H9 (cell line): ENCODE data around the gene SP5. TPM values are rescaled to one million over a fixed set of nuclear protein-coding genes. Genes with fewer than 3 reads are reported as not detected.
A peak's percentile ranks its signal among the peaks of the same experiment; 100 is the strongest.

ENCODE experiments used
- DNase-seq: peaks from one replicate; pipeline ENCODE4 v3.0.0-alpha.2; 2017
- H2AFZ ChIP-seq: one replicate; pipeline ENCODE4 v1.6.1; 2013; ENCODE audit warnings: mild to moderate bottlenecking, low read length, control low read depth, moderate library complexity
- H2AK5ac ChIP-seq: 2 replicates; pipeline ENCODE4 v1.6.1; 2013; ENCODE audit warnings: low read length, control low read depth, mixed read lengths; ENCODE audit not compliant: insufficient read length
- H2BK120ac ChIP-seq: one replicate; pipeline ENCODE4 v1.6.1; 2013; ENCODE audit warnings: low read depth, mild to moderate bottlenecking, low read length, control low read depth, inconsistent platforms; ENCODE audit not compliant: poor library complexity, severe bottlenecking
- H2BK12ac ChIP-seq: 2 replicates; pipeline ENCODE4 v1.6.1; 2013; ENCODE audit warnings: low read length, control low read depth, mixed read lengths, low read depth; ENCODE audit not compliant: insufficient read length
- H2BK15ac ChIP-seq: 2 replicates; pipeline ENCODE4 v1.6.1; 2013; ENCODE audit warnings: low read depth, low read length, control low read depth
- H2BK20ac ChIP-seq: one replicate; pipeline ENCODE4 v1.6.1; 2013; ENCODE audit warnings: low read depth, mild to moderate bottlenecking, low read length, control low read depth, inconsistent platforms; ENCODE audit not compliant: poor library complexity, severe bottlenecking
- H2BK5ac ChIP-seq: 2 replicates; pipeline ENCODE4 v1.6.1; 2013; ENCODE audit warnings: low read length, control low read depth, mixed read lengths; ENCODE audit not compliant: insufficient read length
- H3K14ac ChIP-seq: 2 replicates; pipeline ENCODE4 v1.6.1; 2013; ENCODE audit warnings: low read length, control low read depth; ENCODE audit not compliant: insufficient read depth
- H3K18ac ChIP-seq: 2 replicates; pipeline ENCODE4 v1.6.1; 2013; ENCODE audit warnings: low read depth, mild to moderate bottlenecking, mixed read lengths, low read length, control low read depth; ENCODE audit not compliant: insufficient read length
- H3K23ac ChIP-seq: 2 replicates; pipeline ENCODE4 v1.6.1; 2013; ENCODE audit warnings: low read length, control low read depth, mixed read lengths, low read depth; ENCODE audit not compliant: insufficient read length
- H3K23me2 ChIP-seq: 2 replicates; pipeline ENCODE4 v1.6.1; 2013; ENCODE audit warnings: low read depth, mild to moderate bottlenecking, mixed read lengths, low read length, control low read depth; ENCODE audit not compliant: insufficient read length, poor library complexity, severe bottlenecking
- H3K27ac ChIP-seq: 2 replicates; pipeline ENCODE4 v1.5.1; 2013; ENCODE audit warnings: low read length, control low read depth, mixed read lengths, low read depth; ENCODE audit not compliant: insufficient read length
- H3K27me3 ChIP-seq: 2 replicates; pipeline ENCODE4 v1.6.1; 2013; ENCODE audit warnings: low read length, control low read depth, inconsistent platforms; ENCODE audit not compliant: insufficient read depth
- H3K4ac ChIP-seq: 2 replicates; pipeline ENCODE4 v1.6.1; 2013; ENCODE audit warnings: low read depth, mild to moderate bottlenecking, control low read depth, inconsistent platforms, low read length, moderate library complexity
- H3K4me1 ChIP-seq: 2 replicates; pipeline ENCODE4 v1.6.1; 2013; ENCODE audit warnings: low read length, control low read depth, inconsistent platforms; ENCODE audit not compliant: insufficient read depth
- H3K4me2 ChIP-seq: 2 replicates; pipeline ENCODE4 v1.6.1; 2013; ENCODE audit warnings: low read length, control low read depth, mixed read lengths; ENCODE audit not compliant: insufficient read length, insufficient read depth
- H3K56ac ChIP-seq: 2 replicates; pipeline ENCODE4 v1.6.1; 2013; ENCODE audit warnings: low read depth, mild to moderate bottlenecking, mixed read lengths, low read length, control low read depth; ENCODE audit not compliant: insufficient read length
- H3K79me1 ChIP-seq: 2 replicates; pipeline ENCODE4 v1.6.1; 2013; ENCODE audit warnings: low read depth, mild to moderate bottlenecking, moderate library complexity, low read length, control low read depth, inconsistent platforms; ENCODE audit not compliant: insufficient read depth, poor library complexity, severe bottlenecking
- H3K79me2 ChIP-seq: 2 replicates; pipeline ENCODE4 v1.6.1; 2013; ENCODE audit warnings: low read length, control low read depth, inconsistent platforms; ENCODE audit not compliant: insufficient read depth
- H3K9ac ChIP-seq: 2 replicates; pipeline ENCODE4 v1.6.1; 2013; ENCODE audit warnings: low read length, control low read depth, mixed read lengths; ENCODE audit not compliant: insufficient read length; ENCODE audit errors: extremely low read depth
- H3K9me3 ChIP-seq: one replicate; pipeline ENCODE4 v1.6.1; 2013; ENCODE audit warnings: low read depth, low read length, inconsistent platforms; ENCODE audit not compliant: control insufficient read depth
- H3T11ph ChIP-seq: one replicate; pipeline ENCODE4 v1.6.1; 2013; ENCODE audit warnings: mild to moderate bottlenecking, low read length, control low read depth, inconsistent platforms
- H4K20me1 ChIP-seq: one replicate; pipeline ENCODE4 v1.6.1; 2013; ENCODE audit not compliant: control insufficient read depth, insufficient read length, insufficient read depth
- H4K5ac ChIP-seq: 2 replicates; pipeline ENCODE4 v1.6.1; 2013; ENCODE audit warnings: low read depth, mild to moderate bottlenecking, mixed read lengths, low read length, control low read depth; ENCODE audit not compliant: insufficient read length
- H4K8ac ChIP-seq: replicated peaks from 2 replicates; pipeline ENCODE4 v1.6.1; 2013; ENCODE audit warnings: low read length, control low read depth, mixed read lengths, low read depth; ENCODE audit not compliant: insufficient read length
- H4K91ac ChIP-seq: 2 replicates; pipeline ENCODE4 v1.6.1; 2013; ENCODE audit warnings: low read depth, mild to moderate bottlenecking, moderate library complexity, mixed read lengths, low read length, control low read depth; ENCODE audit not compliant: insufficient read length
- H3K27ac Mint-ChIP-seq, 3 experiments: 2 replicates in 2 of 3; 3 replicates in 1 of 3; pipeline ENCODE4 v1.8.0; 2020 to 2021; ENCODE audit warnings: mixed read lengths in 3 of 3, mild to moderate bottlenecking in 1 of 3, moderate library complexity in 1 of 3
- H3K27me3 Mint-ChIP-seq: 2 replicates; pipeline ENCODE4 v1.8.0; 2021; ENCODE audit warnings: low read depth, mild to moderate bottlenecking, moderate library complexity, mixed read lengths
- H3K36me3 Mint-ChIP-seq, 3 experiments: 2 replicates in 2 of 3; 3 replicates in 1 of 3; pipeline ENCODE4 v1.8.0; 2020 to 2021; ENCODE audit warnings: low read depth in 3 of 3, mixed read lengths in 3 of 3; ENCODE audit not compliant: insufficient read depth in 1 of 3
- H3K4me1 Mint-ChIP-seq, 2 experiments: 2 replicates each; pipeline ENCODE4 v1.8.0; 2020; ENCODE audit warnings: mixed read lengths in 2 of 2
- H3K4me3 Mint-ChIP-seq, 2 experiments: 2 replicates in 1 of 2; 3 replicates in 1 of 2; pipeline ENCODE4 v1.8.0; 2020 to 2021; ENCODE audit warnings: mild to moderate bottlenecking in 2 of 2, mixed read lengths in 2 of 2, moderate library complexity in 1 of 2
- H3K9me3 Mint-ChIP-seq, 2 experiments: 2 replicates in 1 of 2; 3 replicates in 1 of 2; pipeline ENCODE4 v1.8.0; 2020; ENCODE audit warnings: mild to moderate bottlenecking in 2 of 2, mixed read lengths in 2 of 2, moderate library complexity in 1 of 2
- CTCF ChIP-seq: fragments of 200-600 bp; sonication (generic); conservative IDR thresholded peaks from 3 replicates; pipeline ENCODE4 v1.8.0; 2021; ENCODE audit warnings: antibody characterized with exemption, mild to moderate bottlenecking
- WGBS: extraction: QIAGEN DNeasy Blood & Tissue Kit; methylation state at CpG from one replicate; pipeline ENCODE4 v1.1.7; 2013; ENCODE audit warnings: missing lambda C conversion rate, low lambda C conversion rate, mixed read lengths; ENCODE audit not compliant: insufficient read length; ENCODE audit errors: extremely low coverage; 5-methylcytosine and 5-hydroxymethylcytosine counted together
- total RNA-seq: library from RNA; stranded (reverse); gene quantifications from 2 replicates; pipeline ENCODE4 v1.2.1, GENCODE V29; 2021

Gene SP5
- total RNA-seq, 1 experiment from 2014 or later: 1.7 TPM

GRCh38 chr2:170712653-170713542, 2.2 kb upstream of the SP5 start:
- no peak overlapping the region for H3K4ac ChIP-seq
- H2BK120ac ChIP-seq: no peak overlapping the region
- Mint-ChIP-seq H3K27ac (no peak overlapping the region), H3K36me3 (peaks cover 0 to 4% (median 0%) of the 10 kb centered on the region in 3 experiments; a peak in 2 of 7 replicates), H3K4me1 (peaks cover 48 to 54% of the 10 kb centered on the region in 2 experiments), H3K9me3 (peaks cover 2 to 17% of the 10 kb centered on the region in 2 experiments; a peak in 4 of 5 replicates), H3K27me3 (peaks cover 98% of the 10 kb centered on the region), H3K4me3 (peak overlapping the region; percentile 38 to 75; a peak in 4 of 5 replicates)
- no peak overlapping the region for H2BK20ac ChIP-seq
- no CpG with 5 or more reads among the region's 41 CpGs for WGBS
- no peak overlapping the region for H2BK15ac ChIP-seq
- no peak for TF ChIP-seq CTCF
- H3K79me2 ChIP-seq: no peaks in the 10 kb centered on the region
- no peak overlapping the region for H2AFZ ChIP-seq
- H3K27me3 ChIP-seq: peaks cover 67% of the 10 kb centered on the region
- DNase-seq: no peak
- no peak overlapping the region for H2AK5ac ChIP-seq
- no peak overlapping the region for H4K5ac ChIP-seq
- H3K9ac ChIP-seq: no peak overlapping the region
- H3K9me3 ChIP-seq: no peaks in the 10 kb centered on the region
- no peak overlapping the region for H3K14ac ChIP-seq
- H2BK12ac ChIP-seq: no peak overlapping the region
- no peak overlapping the region for H4K91ac ChIP-seq
- no peak overlapping the region for H4K8ac ChIP-seq
- H3K23ac ChIP-seq: no peak overlapping the region
- H3K56ac ChIP-seq: no peak overlapping the region
- no peaks in the 10 kb centered on the region for H4K20me1 ChIP-seq
- H3K18ac ChIP-seq: no peak overlapping the region
- H3K4me1 ChIP-seq: no peaks in the 10 kb centered on the region; the same call in 1 of the 2 replicates
- no peaks in the 10 kb centered on the region for H3K79me1 ChIP-seq
- H3T11ph ChIP-seq: no peak overlapping the region
- peak overlapping the region; percentile 58 for H3K4me2 ChIP-seq
- H3K23me2 ChIP-seq: peaks cover 10% of the 10 kb centered on the region
- no peak overlapping the region for H3K27ac ChIP-seq
- H2BK5ac ChIP-seq: no peak overlapping the region
